Right lobe of liver (tissue), 6 donors: ENCODE measurements around the gene CFAP43. TPM values are rescaled to one million over a fixed set of nuclear protein-coding genes. Genes with fewer than 3 reads are reported as not detected.

Source experiments
- ATAC-seq, 4 donors: fragments of 200-7000 bp; cut with Tn5 transposase; one replicate each; pipeline ENCODE4 v1.9.1; 2020; ENCODE audit warnings: mild to moderate bottlenecking in 4 of 4, moderate library complexity in 4 of 4
- DNase-seq, 3 donors: peaks; one replicate each; pipeline ENCODE4 v3.0.0-alpha.2; 2020
- H3K27ac ChIP-seq, 3 donors: fragments of 200-600 bp; one replicate each; pipeline ENCODE4 v1.8.0; 2022
- H3K27me3 ChIP-seq, 2 donors: fragments of 200-600 bp; one replicate each; pipeline ENCODE4 v1.8.0; 2022
- H3K36me3 ChIP-seq, 4 donors: fragments of 200-600 bp; sonication (generic) in 1 of 4; one replicate each; pipeline versions ENCODE4 v1.5.1 to v1.8.0; 2017 to 2022; ENCODE audit warnings: control low read depth in 1 of 4
- H3K4me1 ChIP-seq, 4 donors: fragments of 200-600 bp; sonication (generic) in 1 of 4; one replicate each; pipeline versions ENCODE4 v1.5.1 to v1.8.0; 2017 to 2022; ENCODE audit warnings: control low read depth in 1 of 4
- H3K4me3 ChIP-seq, 3 donors: fragments of 200-600 bp; one replicate each; pipeline ENCODE4 v1.8.0; 2022
- H3K9me3 ChIP-seq, 4 donors: fragments of 200-600 bp; sonication (generic) in 1 of 4; one replicate each; pipeline versions ENCODE4 v1.5.1 to v1.8.0; 2017 to 2022; ENCODE audit warnings: control low read depth in 1 of 4
- POLR2A ChIP-seq: fragments of 450-650 bp; IDR thresholded peaks from one replicate; pipeline ENCODE4 v1.6.1; 2017; ENCODE audit warnings: antibody characterized with exemption, mild to moderate bottlenecking
- WGBS: methylation state at CpG from one replicate; pipeline ENCODE4 v1.1.6; 2018; ENCODE audit warnings: low coverage, low lambda C conversion rate; ENCODE audit not compliant: insufficient coverage; ENCODE audit errors: missing lambda C conversion rate; 5-methylcytosine and 5-hydroxymethylcytosine counted together
- intact Hi-C, 2 donors: fragments of 100-400 bp; cut with DNase I; formaldehyde crosslinking; loops; one replicate each; pipeline versions ENCODE4 v1.11.2 to v1.14.1; 2022
- total RNA-seq, 6 experiments: library from RNA; depleted of rRNA in 2 of 6; stranded (reverse); fragments of >200 nt in 2 of 6; fragmentation: NEBNext Ultra II Directional in 3 of 6; extraction: Animal tissue kit (Norgen Biotek cat#: 25700) in 3 of 6; gene quantifications; one replicate each; pipeline versions ENCODE4 v1.1.0 to v1.2.4, GENCODE V29; 2016 to 2023
- TF ChIP-seq, protein P1 (sequence below), 4 donors: fragments of 200-600 bp in 3 of 4; fragments of 450-650 bp in 1 of 4; IDR thresholded peaks; one replicate each; pipeline versions ENCODE4 v1.5.1 to v1.8.0; 2016 to 2022; ENCODE audit warnings: antibody characterized with exemption in 4 of 4, mild to moderate bottlenecking in 2 of 4
- donor health status: DM: no; HTN: yes; CAD: no.
- donor health status: DM: no; HTN: no; CAD: no.
- donor health status: DM: no; HTN: no; CAD: no.
- donor health status: DM: no; HTN: yes; CAD: no.
- donor health status: DM: no; HTN: yes; CAD: no.

CFAP43 gene
- total RNA-seq, 6 experiments from 2014 or later, result 0.11 to 0.34 (median 0.20) TPM; not detected in 1

DNA sequence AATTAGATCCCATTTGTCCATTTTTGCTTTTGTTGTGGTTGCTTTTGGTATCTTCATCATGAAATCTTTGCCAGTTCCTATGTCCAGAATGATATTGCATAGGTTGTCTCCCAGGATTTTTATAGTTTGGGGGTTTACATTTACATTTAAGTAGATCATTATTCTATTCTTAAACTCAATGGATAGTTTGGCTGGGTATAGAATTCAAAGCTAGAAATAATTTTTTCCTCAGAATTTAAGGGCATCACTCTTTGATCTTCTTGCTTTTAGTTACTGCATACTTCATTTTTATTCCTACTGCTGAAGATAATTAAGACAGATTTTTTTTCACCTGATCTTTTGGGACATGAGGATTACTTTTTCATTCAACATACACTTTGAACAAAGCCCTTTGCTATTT, 80.4 kb downstream of the CFAP43 start:
- Histone ChIP-seq H3K36me3 (no peaks in the 10 kb centered on the region), H3K9me3 (peaks cover 0 to 4% (median 0%) of the 10 kb centered on the region in 4 donors), H3K27ac (no peak overlapping the region), H3K4me3 (no peak overlapping the region), H3K4me1 (no peaks in the 10 kb centered on the region), H3K27me3 (no peaks in the 10 kb centered on the region)
- TF ChIP-seq, protein P1, sequence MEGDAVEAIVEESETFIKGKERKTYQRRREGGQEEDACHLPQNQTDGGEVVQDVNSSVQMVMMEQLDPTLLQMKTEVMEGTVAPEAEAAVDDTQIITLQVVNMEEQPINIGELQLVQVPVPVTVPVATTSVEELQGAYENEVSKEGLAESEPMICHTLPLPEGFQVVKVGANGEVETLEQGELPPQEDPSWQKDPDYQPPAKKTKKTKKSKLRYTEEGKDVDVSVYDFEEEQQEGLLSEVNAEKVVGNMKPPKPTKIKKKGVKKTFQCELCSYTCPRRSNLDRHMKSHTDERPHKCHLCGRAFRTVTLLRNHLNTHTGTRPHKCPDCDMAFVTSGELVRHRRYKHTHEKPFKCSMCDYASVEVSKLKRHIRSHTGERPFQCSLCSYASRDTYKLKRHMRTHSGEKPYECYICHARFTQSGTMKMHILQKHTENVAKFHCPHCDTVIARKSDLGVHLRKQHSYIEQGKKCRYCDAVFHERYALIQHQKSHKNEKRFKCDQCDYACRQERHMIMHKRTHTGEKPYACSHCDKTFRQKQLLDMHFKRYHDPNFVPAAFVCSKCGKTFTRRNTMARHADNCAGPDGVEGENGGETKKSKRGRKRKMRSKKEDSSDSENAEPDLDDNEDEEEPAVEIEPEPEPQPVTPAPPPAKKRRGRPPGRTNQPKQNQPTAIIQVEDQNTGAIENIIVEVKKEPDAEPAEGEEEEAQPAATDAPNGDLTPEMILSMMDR (IDR thresholded peaks at IDR 0.05), result no peak
- no peak for TF ChIP-seq POLR2A
- DNase-seq (no peak), ATAC-seq (no peak)
- intact Hi-C loops, result no loop called here

DNA sequence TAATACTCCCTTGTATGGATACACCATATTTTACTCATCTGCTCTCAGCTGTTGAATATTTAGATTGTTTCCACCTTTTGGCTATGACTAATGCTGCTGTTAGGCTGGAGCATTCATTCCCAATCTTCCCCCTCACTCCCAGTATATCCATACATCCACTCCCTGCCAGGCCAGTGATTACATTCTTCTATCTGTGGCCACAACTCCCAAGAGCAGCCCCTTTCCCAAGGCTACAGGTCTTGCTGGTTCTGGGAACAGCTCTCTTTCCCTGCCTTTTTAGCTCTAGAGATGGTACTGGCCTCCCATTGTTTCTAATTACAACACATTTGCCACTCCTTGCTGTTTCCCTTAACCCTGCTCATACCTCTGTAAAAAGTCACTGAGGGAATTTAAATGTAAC, 82.0 kb downstream of the CFAP43 start:
- no peak for ATAC-seq
- Histone ChIP-seq H3K27ac (no peak overlapping the region), H3K4me1 (no peaks in the 10 kb centered on the region), H3K27me3 (no peaks in the 10 kb centered on the region), H3K9me3 (peaks cover 0 to 4% (median 0%) of the 10 kb centered on the region in 4 donors), H3K4me3 (no peak overlapping the region), H3K36me3 (no peaks in the 10 kb centered on the region)
- no peak for DNase-seq
- TF ChIP-seq POLR2A, result no peak
- TF ChIP-seq, protein P1 (IDR thresholded peaks at IDR 0.05), result no peak
- intact Hi-C loops, result no loop called here

DNA sequence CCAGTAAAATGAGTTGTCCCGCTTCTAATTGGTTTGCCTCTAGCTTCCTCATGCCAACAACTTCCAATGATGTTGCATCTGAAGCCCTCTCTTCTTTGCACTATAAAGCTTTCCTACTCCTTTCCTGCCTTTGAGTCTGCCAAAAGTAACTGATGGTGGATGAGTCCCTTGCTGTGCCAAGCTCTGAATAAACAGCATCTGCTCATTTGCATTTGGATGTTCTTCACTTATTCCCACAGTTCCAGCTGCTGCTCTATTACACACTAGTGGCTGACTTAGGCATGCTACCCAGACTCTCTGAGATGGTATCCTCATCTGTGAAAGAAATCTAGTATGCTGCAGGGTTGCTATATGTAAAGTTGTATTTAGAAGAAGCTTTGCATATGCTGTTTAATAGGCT, 85.3 kb downstream of the CFAP43 start:
- Histone ChIP-seq H3K4me1 (no peaks in the 10 kb centered on the region), H3K36me3 (no peaks in the 10 kb centered on the region), H3K27ac (no peak overlapping the region), H3K9me3 (peaks cover 0 to 2% (median 0%) of the 10 kb centered on the region in 4 donors), H3K4me3 (no peak overlapping the region), H3K27me3 (no peaks in the 10 kb centered on the region)
- DNase-seq (no peak), ATAC-seq (no peak)
- intact Hi-C loops, result no loop called here
- no peak for TF ChIP-seq POLR2A
- TF ChIP-seq, protein P1 (IDR thresholded peaks at IDR 0.05), result no peak
- WGBS, result 71% methylated on average over 1 of the region's 1 CpG

DNA sequence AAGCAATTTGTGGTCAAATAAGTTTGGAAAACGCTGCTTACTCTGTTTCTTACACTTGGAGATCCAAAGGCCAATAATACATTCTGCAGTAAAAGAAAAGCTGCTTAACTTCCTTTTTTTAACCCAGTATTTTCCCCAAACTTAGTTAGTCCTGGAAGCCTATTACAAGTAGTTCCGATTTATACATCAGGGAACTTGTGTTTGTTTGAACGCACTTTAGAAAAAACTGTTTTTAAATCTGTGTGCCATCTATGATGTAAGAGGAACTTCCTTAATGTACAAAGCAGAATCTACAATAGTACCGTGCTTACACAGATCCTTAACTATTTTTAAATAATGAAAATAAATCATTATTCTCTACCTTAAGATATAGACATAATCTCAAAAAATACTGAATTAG, 87.2 kb downstream of the CFAP43 start:
- DNase-seq (no peak), ATAC-seq (no peak)
- no peaks in the 10 kb centered on the region for H3K27me3 ChIP-seq
- no peak overlapping the region for H3K27ac ChIP-seq
- 55% methylated on average over 4 of the region's 4 CpGs for WGBS
- no peaks in the 10 kb centered on the region for H3K36me3 ChIP-seq
- no peak overlapping the region for H3K4me3 ChIP-seq
- H3K9me3 ChIP-seq, result no peaks in the 10 kb centered on the region
- no peaks in the 10 kb centered on the region for H3K4me1 ChIP-seq
- TF ChIP-seq POLR2A, result no peak
- TF ChIP-seq, protein P1 (IDR thresholded peaks at IDR 0.05), result no peak
- intact Hi-C loops, result no loop called here

DNA sequence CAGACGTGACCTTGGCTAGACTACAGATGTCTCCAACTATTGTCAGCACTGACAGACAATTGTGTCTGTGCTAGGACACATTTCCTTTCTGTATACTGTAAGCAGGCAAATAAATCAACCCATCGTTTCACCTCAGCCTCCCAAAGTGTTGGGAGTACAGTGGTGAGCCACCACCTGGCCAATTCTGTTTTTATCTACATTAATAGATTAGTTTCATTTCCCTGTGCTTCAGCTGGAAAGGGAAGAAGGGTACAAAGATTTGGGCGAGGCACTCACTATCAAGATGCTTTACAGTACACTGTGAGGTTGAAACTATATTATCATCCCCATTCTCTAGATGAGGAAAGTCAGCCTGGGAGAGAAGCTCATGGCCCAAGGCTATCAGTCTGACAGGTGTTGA, 88.3 kb downstream of the CFAP43 start:
- DNase-seq (no peak), ATAC-seq (no peak)
- no peaks in the 10 kb centered on the region for H3K27me3 ChIP-seq
- TF ChIP-seq, protein P1 (IDR thresholded peaks at IDR 0.05), result no peak
- no peak for TF ChIP-seq POLR2A
- intact Hi-C loops, result no loop called here
- H3K4me1 ChIP-seq, result no peaks in the 10 kb centered on the region
- no peaks in the 10 kb centered on the region for H3K36me3 ChIP-seq
- 80% methylated on average over 3 of the region's 3 CpGs for WGBS
- H3K9me3 ChIP-seq, result no peaks in the 10 kb centered on the region
- no peak overlapping the region for H3K27ac ChIP-seq
- no peak overlapping the region for H3K4me3 ChIP-seq
